ENCODE measurements around the gene LRRC8C. TPM values are rescaled to one million over a fixed set of nuclear protein-coding genes. Genes with fewer than 3 reads are reported as not detected.
"Not testable (repeated sequence)": the region's sequence is repeated elsewhere in the genome, so short reads cannot be mapped to it uniquely, and the experiment has no call there.

Gene LRRC8C
- polyA plus RNA-seq, 4 donors = 6.8 to 10.3 (median 8.4) TPM

DNA sequence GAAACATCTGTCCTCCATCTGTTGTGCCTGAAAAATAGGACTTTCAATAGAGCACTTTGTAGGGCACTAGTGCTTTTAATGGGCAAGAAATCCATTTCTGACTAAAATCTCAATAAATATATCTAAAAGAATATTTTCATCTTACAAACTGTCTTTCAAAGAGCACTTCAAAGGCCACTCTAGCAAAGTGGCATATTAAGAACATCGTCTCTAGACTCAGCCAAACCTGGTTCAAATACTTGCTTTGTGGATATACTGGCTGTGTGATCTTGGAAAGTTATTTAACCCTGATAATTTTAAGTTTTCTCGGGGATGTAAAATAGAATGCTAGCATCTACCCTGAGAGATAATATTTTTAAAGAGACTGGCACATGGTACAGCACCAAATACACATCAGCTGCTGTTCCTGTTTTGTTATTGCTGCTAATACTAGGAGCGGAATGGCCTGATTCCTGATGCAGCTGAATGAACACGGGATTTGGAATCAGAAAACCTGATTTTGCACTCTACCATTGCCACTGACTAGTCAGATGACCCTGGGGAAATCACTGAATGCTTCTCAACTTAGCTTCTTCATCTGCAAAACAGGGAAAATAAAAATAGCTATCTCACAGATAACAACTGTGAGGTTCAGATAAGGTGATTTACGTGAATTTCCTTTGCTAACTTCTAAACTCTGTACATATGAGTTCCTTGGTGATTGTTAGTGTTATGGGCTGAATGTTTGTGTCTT lies 25.2 kb upstream of the LRRC8C start:
- no peak for DNase-seq (ENCODE audit: low read depth in 4 of 4, low spot score in 3 of 4)

- no peak for DNase-seq (ENCODE audit: low read depth in 4 of 4, low spot score in 3 of 4)
Observed at GRCh38 chr1:89608319-89608983, 24.5 kb upstream of the LRRC8C start.

GRCh38 chr1:89608984-89609725 lies 23.8 kb upstream of the LRRC8C start:
- no peak for DNase-seq (ENCODE audit: low read depth in 4 of 4, low spot score in 3 of 4)

- no peak for DNase-seq (ENCODE audit: low read depth in 4 of 4, low spot score in 3 of 4)
Observed at GRCh38 chr1:89609781-89610456, 23.0 kb upstream of the LRRC8C start.

DNA sequence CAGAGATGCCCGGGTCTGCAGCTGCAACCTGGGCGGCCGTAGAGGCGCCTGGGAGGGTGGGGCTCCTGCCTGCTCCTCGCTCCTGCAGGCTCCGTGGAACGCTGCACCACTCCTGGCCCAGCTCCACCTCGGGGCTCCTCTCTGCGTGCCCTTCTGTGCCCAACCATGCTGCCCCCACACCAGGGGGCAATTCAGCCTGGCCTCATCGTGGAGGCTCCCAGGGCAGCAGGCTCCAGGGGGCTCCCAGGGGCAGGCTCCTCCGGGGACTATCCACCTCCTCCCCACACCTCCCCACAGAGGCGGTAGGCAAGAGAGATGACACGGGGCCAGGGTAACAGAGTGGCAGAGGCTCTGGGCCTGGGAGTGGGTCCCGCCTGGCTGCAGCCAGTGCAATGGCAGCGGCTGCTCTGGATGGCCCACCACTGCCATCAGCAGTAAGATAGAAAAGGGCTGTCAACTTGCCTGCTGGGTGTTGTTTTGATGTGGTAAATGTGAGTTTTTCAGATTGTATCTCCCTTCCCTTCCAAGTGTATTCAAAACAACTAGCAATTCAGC lies 22.4 kb upstream of the LRRC8C start:
- no peak for DNase-seq (ENCODE audit: low read depth in 4 of 4, low spot score in 3 of 4)

DNA sequence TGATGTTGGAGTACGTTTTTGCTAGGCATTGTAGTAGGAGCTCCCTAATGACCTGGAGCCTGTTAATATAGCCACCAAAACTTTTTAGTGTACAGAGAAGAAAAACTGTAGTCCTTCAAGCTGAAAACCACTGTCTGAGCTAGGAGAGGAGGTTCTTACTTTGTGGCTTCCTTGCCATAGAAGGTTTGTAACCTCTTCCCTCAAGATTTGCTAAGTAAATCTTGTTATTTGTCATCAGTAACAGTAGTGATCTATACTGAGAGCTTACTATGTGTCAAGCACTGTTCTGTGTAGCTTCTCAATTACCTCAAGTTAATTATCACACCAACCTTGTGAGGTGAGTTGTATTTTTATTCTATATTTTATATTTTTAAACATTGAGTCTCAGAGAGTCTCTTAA lies 21.2 kb upstream of the LRRC8C start:
- DNase-seq (ENCODE audit: low read depth in 4 of 4, low spot score in 3 of 4) = no peak

DNA sequence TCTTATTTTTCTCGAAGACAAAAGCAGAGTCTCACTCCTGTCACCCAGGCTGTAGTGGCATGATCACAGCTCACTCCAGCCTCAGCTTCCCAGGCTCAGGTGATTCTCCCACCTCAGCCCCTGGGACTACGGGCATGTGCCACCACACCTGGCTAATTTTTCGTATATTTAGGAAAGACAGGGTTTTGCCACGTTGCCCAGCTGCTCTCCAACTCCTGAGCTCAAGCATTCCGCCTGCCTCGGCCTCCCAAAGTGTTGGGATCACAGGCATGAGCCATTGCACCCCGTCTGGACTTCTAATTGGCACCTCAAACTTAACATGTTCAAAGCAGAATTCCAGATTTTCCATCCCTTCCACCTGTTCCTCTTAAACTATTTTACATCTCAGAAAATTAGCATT lies 19.0 kb upstream of the LRRC8C start:
- no peak for DNase-seq (ENCODE audit: low read depth in 4 of 4, low spot score in 3 of 4)

- no peak for DNase-seq (ENCODE audit: low read depth in 4 of 4, low spot score in 3 of 4)
Observed at GRCh38 chr1:89615676-89616598, 17.0 kb upstream of the LRRC8C start.

DNA sequence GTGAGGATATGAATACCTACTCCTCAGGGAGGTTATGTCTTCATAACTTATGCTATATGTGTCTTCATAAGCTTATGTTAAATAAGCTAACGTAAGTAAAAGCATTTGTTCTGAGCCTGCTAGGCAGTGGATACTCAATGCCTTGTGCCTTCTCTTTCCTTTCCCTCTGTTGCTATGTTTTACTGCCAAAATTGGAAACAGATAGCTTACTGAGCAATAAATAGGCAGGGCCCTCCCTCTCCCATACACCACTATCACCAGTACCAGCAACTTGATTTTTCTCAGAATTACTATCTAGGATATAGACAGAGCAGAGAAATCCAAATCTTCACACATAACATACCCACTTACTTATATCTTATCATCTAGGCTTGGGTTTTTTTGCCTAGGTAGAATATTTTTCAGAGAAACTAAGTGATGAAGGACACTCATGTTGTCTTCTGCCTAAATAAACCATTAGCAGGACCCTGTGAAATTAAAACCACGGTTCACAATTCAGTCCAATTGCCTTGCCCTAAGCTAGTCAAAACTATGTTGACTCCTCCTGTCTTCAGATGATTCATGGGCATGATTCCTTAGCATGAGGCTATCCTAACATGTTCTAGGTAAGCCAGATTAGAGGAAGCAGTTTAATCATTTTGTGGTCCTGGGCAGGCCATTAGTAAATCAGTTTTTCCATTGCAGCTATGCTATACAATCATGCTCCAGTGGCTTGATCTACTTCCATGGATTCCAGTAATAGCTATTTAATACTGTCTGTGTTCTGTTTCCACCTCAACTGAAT lies 15.9 kb upstream of the LRRC8C start:
- DNase-seq (ENCODE audit: low read depth in 4 of 4, low spot score in 3 of 4) = no peak

DNA sequence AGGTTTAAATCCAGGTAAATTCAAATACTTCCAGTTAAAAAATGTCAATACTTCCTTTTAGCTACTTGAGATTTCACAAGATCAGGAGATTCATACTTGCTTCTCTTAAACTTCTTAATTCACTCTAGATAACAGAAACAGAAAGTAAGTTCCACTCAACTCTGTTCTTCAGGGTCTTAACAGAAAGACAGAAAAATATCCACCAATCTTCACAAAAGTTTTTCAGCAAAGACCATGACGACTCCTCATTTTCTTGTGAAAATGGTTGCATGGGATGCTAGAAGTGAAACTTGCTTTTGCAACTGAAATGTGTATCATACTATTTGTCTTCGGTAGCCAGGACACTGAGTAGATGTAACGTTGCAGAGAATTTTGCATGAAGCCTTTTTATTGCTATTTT lies 12.3 kb upstream of the LRRC8C start:
- DNase-seq (ENCODE audit: low read depth in 4 of 4, low spot score in 3 of 4) = no peak

- DNase-seq (ENCODE audit: low read depth in 4 of 4, low spot score in 3 of 4) = no peak
Observed at GRCh38 chr1:89622895-89623294, 10.0 kb upstream of the LRRC8C start.

DNA sequence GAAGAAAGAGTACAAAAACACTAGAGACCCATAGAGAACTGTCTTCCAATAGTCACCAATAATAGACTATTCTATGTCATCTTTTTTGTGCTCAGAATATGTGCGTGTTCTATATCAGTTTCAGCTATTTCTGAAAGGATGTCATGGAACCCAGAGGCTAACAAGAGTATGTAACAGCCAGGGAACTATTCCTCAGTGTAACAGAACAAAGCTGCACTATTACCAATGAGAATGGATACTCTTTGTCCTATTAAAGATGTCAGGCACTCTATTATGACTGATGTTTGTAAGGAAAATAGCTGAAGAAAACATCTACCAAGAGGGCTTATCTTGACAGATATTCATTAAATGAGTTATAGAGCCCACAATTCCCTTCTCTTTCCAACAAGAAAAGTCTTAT lies 8.6 kb upstream of the LRRC8C start:
- no peak for DNase-seq (ENCODE audit: low read depth in 4 of 4, low spot score in 3 of 4)

DNA sequence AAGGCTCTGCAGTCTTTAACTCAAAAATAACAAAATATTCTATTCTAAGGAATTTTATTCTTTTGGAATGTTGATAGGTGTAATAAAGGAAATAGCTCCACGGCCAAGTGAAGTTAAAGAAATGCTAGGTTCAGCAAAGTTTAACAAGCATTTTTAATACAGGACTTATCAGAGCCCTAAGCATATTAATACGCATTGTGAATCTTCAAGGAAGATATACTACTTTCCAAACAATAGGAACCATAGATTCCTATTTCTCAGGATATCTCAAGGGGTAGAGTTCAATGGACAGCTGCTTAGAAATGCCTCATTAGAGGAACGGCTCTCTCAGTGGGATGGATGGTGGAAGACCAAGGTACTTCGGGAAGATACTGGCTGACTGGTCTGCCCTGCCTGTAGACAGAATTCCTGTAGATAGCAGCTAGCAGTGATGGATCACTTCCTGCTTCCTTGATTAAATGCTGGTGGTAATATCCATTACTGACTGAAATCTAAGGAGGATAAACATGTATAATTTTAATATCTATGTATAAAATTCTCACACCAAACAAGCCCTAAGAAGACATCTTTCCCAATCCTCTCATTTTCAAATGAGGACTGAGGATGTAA lies 8.1 kb upstream of the LRRC8C start:
- no peak for DNase-seq (ENCODE audit: low read depth in 4 of 4, low spot score in 3 of 4)

DNA sequence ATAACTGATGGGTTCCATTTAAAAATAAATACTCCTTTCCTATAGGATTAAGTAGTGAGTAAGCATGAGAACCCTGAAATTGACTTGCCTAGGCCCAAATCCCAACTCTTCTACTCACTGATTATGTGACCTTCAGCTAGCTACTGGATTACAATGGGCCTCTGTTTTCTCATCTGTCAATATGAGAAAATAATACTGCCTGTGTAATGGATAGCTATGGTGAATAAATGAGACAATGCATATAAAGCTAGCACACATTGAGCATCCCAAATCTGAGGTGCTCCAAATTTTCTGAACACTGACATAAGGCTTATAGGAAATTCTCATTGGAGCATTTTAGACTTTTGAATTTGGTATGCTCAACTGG lies 5.3 kb upstream of the LRRC8C start:
- no peak for DNase-seq (ENCODE audit: low read depth in 4 of 4, low spot score in 3 of 4)

DNA sequence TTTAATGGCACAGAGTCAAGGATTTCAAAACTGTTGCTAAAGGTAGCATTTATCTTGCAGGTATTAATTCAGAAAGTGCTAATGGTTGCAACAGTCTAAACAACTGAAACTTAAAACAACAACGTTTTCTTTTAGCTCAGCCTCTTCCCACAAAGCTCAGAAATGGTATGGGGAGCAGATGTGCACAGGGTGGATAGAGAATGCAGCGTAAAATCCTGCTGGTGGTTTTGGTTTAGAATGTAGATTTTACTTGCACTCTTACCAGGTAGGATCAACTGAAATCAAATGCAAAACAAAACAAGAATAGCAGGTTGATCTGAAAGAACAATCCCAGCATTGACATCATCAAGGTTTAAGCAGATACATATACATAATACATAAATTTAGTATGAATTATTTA lies 3.8 kb upstream of the LRRC8C start:
- no peak for DNase-seq (ENCODE audit: low read depth in 4 of 4, low spot score in 3 of 4)

DNA sequence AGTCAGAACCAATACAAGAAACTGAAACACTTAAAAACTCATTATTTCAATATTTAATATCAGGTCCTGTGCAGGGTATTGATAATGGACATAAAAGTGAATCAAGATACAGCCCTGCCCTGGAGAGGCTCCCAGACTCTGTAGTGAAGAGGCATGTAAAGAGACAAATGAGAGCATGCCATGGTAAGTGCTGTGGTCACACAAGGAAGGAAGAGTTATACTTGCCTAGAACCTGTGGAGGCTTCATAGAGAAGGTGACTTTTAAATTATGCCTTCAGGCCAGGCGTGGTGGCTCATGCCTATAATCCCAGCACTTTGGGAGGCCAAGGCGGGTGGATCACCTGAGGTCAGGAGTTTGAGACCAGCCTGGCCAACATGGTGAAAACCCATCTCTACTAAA lies 3.3 kb upstream of the LRRC8C start:
- not testable (repeated sequence) for DNase-seq (ENCODE audit: low read depth in 4 of 4, low spot score in 3 of 4)

GRCh38 chr1:89630048-89630447 lies 2.9 kb upstream of the LRRC8C start:
- DNase-seq (ENCODE audit: low read depth in 4 of 4, low spot score in 3 of 4) = no peak

DNA sequence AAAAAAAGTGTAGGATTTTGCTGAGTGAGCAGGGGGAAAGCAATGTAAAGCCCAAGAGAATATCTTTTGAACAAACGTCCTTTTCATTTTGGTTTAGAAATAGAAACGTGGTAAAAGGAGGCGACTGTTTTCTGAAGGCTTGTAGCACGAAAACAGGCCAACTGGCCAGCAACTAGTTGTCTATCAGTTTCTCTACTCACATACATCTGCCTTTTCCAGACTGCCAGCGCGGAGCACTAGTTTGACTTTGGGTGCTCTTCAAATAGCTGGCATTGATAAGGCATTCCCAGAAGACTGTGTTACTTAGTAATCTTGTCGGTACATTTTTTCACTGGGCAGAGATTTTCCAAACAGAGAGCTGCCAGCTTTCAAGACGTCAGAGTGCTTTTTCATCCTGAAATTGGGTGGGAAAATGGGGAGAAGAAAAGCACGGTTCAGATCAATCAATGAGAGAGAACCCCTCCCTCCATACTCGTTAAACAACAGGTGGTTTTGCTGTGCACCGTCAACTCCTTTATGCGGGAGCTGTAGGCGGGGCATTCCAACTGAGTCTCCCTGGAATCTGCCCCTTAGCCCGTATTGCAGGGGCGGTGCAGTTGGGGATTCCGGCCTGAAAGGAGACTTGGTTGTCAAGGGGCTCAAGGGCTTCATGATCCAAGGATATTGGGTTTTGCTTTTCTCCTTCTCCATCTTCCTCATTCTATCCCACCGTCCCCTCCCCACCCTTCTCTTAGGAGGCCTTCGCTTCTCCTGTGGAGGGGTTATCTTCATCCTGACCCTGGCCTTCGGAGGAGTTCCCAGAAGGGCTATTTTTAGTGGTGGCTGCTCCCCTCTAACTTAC lies 884 bp upstream of the LRRC8C start:
- peak in 3 of 4 donors; percentile 1 to 35 (median 12) for DNase-seq (ENCODE audit: low read depth in 4 of 4, low spot score in 3 of 4)

Measured in left renal pelvis (tissue), 4 donors.